GM19372 (cell line): ENCODE measurements around the gene SLC16A7.

Experiments
- ATAC-seq: cut with Tn5 transposase; IDR thresholded peaks from one replicate; pipeline ENCODE4 v1.9.1; 2021; ENCODE audit warnings: mild to moderate bottlenecking, low read depth, moderate library complexity; ENCODE audit not compliant: unreplicated experiment

SLC16A7 gene

GRCh38 chr12:59660921-59661597, 65.2 kb downstream of the SLC16A7 start:
- ATAC-seq, result no peak

DNA sequence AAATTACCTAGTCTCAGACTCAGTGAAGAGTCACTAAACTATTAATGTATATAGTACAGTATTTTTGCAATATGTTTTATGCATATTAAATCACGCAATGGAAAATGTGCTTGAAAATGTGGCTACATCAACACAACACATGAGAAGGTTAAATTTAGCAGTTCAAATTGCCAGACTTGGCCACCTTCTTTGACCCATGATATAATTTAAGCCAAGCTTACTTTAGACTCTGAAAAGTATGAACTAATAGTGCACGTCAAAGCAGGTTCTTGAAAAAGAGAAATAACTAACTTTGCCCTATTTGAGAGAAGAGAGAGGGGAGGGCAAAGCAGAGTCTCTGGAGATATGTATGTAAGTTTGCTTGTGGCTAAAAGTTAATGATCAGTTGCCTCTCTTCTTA, 68.7 kb downstream of the SLC16A7 start:
- ATAC-seq, result no peak

GRCh38 chr12:59665701-59666100, 69.9 kb downstream of the SLC16A7 start:
- ATAC-seq, result no peak

GRCh38 chr12:59668674-59669073, 72.8 kb downstream of the SLC16A7 start:
- no peak for ATAC-seq

- no peak for ATAC-seq
These were observed 76.4 kb downstream of the SLC16A7 start for GRCh38 chr12:59672273-59672672.

DNA sequence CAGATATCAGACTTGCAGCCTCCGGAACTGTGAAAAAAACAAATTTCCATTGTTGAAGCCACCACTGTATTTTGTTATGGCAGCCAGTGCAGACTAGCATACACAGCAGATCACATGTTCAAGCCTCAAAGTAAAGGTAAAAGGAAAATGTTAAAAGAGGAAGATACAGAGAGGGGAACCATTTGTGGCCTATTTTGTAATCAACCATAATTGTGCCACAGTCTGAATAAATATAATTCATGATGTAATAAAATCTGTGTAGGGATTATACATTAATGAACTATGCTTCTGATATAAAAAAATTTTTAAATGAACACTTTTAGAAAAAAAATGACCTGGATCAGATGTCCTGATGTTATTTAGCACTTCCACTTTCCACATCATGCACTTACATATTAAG, 79.6 kb downstream of the SLC16A7 start:
- ATAC-seq, result no peak

DNA sequence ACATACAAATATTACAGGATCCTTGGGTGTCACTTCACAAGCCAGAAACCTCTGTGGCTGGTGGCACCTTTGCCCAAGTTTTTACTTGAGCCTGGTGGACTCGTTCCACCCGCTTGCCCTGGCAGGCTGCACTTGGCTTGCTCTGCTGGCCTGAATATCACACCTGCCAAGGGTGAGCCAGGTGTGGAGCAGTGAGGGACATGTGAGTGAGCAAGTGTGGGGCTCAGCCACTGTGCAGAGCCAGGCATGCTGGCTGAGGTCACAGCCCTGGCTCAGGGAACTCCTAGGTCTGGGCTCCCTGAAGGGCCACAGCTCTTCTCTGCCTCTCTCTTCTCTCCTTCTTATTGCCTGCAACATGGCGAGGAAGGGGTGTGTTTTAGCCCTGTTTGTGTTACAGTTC, 82.0 kb downstream of the SLC16A7 start:
- no peak for ATAC-seq

GRCh38 chr12:59678759-59679411, 83.1 kb downstream of the SLC16A7 start:
- no peak for ATAC-seq

GRCh38 chr12:59689776-59690175, 93.9 kb downstream of the SLC16A7 start:
- ATAC-seq, result no peak

- ATAC-seq, result no peak
These were observed 99.5 kb downstream of the SLC16A7 start for GRCh38 chr12:59695379-59695778.

- no peak for ATAC-seq
These were observed 102.8 kb downstream of the SLC16A7 start for GRCh38 chr12:59698600-59698999.

GRCh38 chr12:59699421-59700152, 103.8 kb downstream of the SLC16A7 start:
- no peak for ATAC-seq

DNA sequence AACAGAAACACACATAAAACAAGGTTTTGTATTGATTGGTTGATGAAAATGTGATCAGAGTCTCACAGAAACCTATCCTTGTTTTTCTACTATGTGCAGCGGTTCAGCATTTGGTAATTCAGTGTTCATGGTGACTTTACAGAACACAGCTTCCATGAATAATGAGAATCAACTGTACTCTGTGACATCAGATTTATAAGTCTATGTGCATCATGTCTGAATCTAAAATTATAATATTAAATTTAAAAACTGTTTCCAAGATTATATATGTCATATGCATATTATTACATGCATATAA, 104.3 kb downstream of the SLC16A7 start:
- no peak for ATAC-seq

DNA sequence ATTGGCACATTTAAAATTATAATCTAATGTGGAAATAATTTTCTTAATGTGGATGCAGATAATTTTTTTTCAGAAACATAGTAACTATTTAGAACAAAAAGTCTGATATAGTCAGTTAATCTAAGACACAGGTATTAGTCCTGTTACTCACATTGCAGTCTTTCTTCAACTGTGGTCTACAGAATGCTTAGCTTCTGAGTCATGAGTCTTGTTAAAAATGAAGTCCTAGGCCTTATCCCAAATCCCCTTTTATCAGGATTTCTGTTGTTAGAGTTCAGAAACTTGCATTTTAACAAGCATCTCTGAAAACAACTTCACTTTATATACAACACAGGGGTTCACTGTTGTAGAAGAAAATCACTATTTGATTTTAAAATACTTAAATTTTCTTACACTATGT, 112.2 kb downstream of the SLC16A7 start:
- no peak for ATAC-seq

- ATAC-seq, result no peak
These were observed 112.7 kb downstream of the SLC16A7 start for GRCh38 chr12:59708484-59708883.

- no peak for ATAC-seq
These were observed 114.3 kb downstream of the SLC16A7 start for GRCh38 chr12:59710004-59710628.

DNA sequence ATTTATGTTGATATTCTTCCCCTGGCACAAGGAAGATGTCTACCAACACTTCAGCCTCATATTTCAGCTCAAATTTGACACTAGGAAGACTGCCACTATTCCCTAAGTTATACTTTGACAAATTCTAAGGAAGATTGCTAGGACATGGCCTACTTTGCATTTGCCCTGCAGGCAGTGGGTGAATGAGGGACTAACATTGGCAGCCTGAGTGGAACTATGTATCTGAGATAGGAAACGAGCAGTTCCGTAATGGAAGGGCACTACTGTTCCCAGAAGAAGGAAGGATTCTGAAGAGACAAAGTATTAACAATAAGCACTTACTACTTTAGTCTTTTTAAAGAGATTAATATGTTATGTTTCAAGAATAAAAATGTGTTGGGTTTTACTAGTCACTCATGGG, 115.1 kb downstream of the SLC16A7 start:
- ATAC-seq, result no peak

GRCh38 chr12:59715434-59715833, 119.6 kb downstream of the SLC16A7 start:
- ATAC-seq, result no peak

- no peak for ATAC-seq
These were observed 120.2 kb downstream of the SLC16A7 start for GRCh38 chr12:59716043-59716442.

GRCh38 chr12:59717436-59717835, 121.6 kb downstream of the SLC16A7 start:
- ATAC-seq, result no peak

DNA sequence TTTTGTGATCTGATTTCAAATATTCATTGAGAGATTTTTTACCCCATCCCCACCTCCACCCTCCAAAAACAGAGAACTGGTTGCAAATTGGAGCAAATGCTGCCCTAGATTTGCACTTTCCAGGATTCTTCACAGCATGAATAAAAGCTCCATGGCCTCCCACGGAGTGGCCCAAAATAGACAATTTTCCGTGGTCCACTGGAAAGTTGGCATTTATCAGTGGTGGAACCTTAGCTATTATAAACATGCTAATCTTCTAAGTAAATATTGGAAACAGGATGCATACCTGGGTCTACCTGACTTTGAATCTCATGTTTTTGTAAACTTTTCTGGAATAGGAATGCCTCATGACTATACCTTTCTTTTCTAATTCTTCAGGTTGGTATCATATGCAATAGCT, 123.9 kb downstream of the SLC16A7 start:
- no peak for ATAC-seq
